ENCODE results near the gene GIPC3.

GIPC3 gene

GRCh38 chr19:3593156-3593555, 7.9 kb downstream of the GIPC3 start:
- H3K36me3 ChIP-seq (ENCODE audit: control insufficient read depth in 2 of 2, insufficient read depth in 2 of 2, low read length in 2 of 2), result no peaks in the 10 kb centered on the region
- no peak overlapping the region for H3K9ac ChIP-seq (ENCODE audit: low read length in 2 of 2)
- no peak overlapping the region for H3K27ac ChIP-seq (ENCODE audit: low read length)
- H3K4me3 ChIP-seq (ENCODE audit: low read length in 2 of 2), result no peak overlapping the region
- no peaks in the 10 kb centered on the region for H3K4me1 ChIP-seq (ENCODE audit: control insufficient read depth, insufficient read depth, low read length)
- no peaks in the 10 kb centered on the region for H3K27me3 ChIP-seq (ENCODE audit: control insufficient read depth in 1 of 2, insufficient read depth in 2 of 2, low read length in 2 of 2)
- H3K9me3 ChIP-seq (ENCODE audit: control insufficient read depth in 2 of 2, low read length in 2 of 2), result no peaks in the 10 kb centered on the region

DNA sequence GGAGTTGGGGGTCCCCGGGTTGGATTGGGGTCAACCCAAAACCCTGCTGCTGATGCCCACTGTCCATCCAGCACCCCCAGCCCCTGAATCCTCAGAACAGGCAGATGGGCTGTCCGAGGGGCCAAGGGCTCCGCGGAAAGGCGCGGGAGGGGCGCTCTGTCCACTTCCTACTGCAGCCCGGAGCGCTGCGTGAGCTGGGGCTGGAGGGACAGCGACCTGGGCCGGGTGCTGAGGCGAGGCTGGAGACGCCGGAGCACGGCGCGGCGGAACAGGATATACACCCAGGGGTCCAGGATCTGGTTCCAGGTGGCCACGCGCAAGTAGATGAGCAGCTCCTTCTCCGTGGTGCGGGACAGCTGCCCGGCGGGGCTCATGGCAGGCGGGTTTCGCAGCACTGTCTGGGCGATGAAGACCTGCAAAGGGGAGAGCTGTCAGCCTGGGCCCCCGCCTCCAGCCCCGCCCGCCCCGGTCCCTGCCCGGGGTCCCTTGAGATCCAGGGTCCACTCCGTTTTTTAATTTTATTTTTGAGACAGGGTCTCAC, 10.3 kb downstream of the GIPC3 start:
- H3K9ac ChIP-seq (ENCODE audit: low read length in 2 of 2), result no peak overlapping the region
- H3K4me1 ChIP-seq (ENCODE audit: control insufficient read depth, insufficient read depth, low read length), result no peaks in the 10 kb centered on the region
- H3K36me3 ChIP-seq (ENCODE audit: control insufficient read depth in 2 of 2, insufficient read depth in 2 of 2, low read length in 2 of 2), result no peaks in the 10 kb centered on the region
- no peak overlapping the region for H3K4me3 ChIP-seq (ENCODE audit: low read length in 2 of 2)
- H3K27me3 ChIP-seq (ENCODE audit: control insufficient read depth in 1 of 2, insufficient read depth in 2 of 2, low read length in 2 of 2), result no peaks in the 10 kb centered on the region
- no peak overlapping the region for H3K27ac ChIP-seq (ENCODE audit: low read length)
- H3K9me3 ChIP-seq (ENCODE audit: control insufficient read depth in 2 of 2, low read length in 2 of 2), result no peaks in the 10 kb centered on the region

DNA sequence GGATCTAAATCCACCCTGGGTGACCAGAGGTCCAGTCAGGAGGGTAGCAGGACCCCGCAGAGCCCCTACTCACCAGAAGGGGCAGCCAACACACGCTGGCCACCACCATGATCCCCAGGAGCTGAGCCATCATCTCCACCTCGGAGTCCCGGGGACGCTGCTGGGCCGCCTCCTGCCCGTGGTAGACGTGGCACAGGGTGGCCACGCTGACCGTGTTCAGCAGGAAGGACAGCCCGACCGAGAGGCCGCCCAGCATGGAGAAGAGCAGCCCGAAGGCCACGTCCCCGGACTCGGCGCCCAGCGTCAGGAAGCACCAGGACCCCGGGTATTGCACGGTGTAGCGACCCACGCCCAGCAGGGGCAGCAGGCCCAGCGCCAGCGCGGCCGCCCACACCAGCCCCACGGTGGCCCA, 14.5 kb downstream of the GIPC3 start:
- H3K27ac ChIP-seq (ENCODE audit: low read length), result no peak overlapping the region
- H3K4me1 ChIP-seq (ENCODE audit: control insufficient read depth, insufficient read depth, low read length), result peaks cover 8% of the 10 kb centered on the region
- no peaks in the 10 kb centered on the region for H3K27me3 ChIP-seq (ENCODE audit: control insufficient read depth in 1 of 2, insufficient read depth in 2 of 2, low read length in 2 of 2)
- no peaks in the 10 kb centered on the region for H3K9me3 ChIP-seq (ENCODE audit: control insufficient read depth in 2 of 2, low read length in 2 of 2)
- no peak overlapping the region for H3K4me3 ChIP-seq (ENCODE audit: low read length in 2 of 2)
- no peak overlapping the region for H3K9ac ChIP-seq (ENCODE audit: low read length in 2 of 2)
- no peaks in the 10 kb centered on the region for H3K36me3 ChIP-seq (ENCODE audit: control insufficient read depth in 2 of 2, insufficient read depth in 2 of 2, low read length in 2 of 2)

DNA sequence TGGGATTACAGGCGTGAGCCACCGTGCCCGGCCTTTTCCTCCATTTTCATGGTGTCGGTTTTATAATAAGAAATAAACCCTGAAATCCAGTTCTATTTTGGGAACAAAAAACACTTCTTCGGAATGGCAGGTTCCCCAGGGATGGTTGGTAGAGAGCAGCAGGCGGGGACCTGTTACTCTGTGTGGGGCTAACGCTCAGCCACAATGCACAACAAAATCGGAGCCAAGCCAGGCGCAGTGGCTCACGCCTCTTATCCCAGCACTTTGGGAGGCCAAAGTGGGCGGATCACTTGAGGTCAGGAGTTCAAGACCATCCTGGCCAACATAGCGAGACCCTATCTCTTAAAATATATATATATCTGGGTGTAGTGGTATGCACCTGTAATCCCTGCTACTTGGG, 15.7 kb downstream of the GIPC3 start:
- Histone ChIP-seq H3K27me3 (ENCODE audit: control insufficient read depth in 1 of 2, insufficient read depth in 2 of 2, low read length in 2 of 2) (peaks cover 0 to 4% of the 10 kb centered on the region in 2 donors), H3K27ac (ENCODE audit: low read length) (no peak overlapping the region), H3K4me1 (ENCODE audit: control insufficient read depth, insufficient read depth, low read length) (peaks cover 19% of the 10 kb centered on the region), H3K4me3 (ENCODE audit: low read length in 2 of 2) (no peak overlapping the region), H3K9ac (ENCODE audit: low read length in 2 of 2) (no peak overlapping the region), H3K9me3 (ENCODE audit: control insufficient read depth in 2 of 2, low read length in 2 of 2) (no peaks in the 10 kb centered on the region), H3K36me3 (ENCODE audit: control insufficient read depth in 2 of 2, insufficient read depth in 2 of 2, low read length in 2 of 2) (no peaks in the 10 kb centered on the region)

DNA sequence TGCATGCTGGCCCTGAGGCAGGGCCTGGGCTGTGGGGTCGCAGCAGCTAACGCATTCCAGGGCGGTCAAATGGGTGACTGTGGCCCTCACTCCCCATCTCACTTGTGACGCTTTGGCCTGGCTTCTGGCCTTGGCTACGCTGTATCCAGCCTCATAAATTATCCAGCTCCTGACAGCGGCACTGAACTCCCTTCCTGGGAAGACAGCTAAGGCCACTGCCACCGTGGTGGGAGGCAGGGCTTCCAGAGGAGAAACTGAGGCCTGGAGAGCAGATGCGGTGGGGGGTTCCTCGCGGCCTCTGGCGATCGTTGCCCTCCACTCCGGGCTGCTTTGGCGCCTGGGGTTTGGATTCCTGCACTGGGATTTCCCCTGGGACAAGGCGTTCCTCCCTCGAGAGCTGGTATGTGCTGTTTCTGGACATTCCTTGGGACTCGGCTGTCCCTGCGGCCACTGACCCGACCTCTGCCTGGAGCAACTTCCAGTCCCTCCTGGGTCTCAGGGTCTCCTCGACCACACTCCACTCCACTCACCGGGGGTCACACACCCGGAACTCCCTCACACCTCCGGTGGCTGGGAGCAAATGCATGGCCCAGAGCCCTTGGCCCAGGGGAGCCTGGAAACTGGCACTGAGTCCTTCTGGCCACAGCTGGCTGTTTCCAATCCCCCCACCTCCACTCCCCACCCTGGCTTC, 18.0 kb downstream of the GIPC3 start:
- Histone ChIP-seq H3K4me1 (ENCODE audit: control insufficient read depth, insufficient read depth, low read length) (peaks cover 38% of the 10 kb centered on the region), H3K27ac (ENCODE audit: low read length) (peak overlapping the region; percentile 18), H3K9ac (ENCODE audit: low read length in 2 of 2) (no peak overlapping the region), H3K9me3 (ENCODE audit: control insufficient read depth in 2 of 2, low read length in 2 of 2) (no peaks in the 10 kb centered on the region), H3K27me3 (ENCODE audit: control insufficient read depth in 1 of 2, insufficient read depth in 2 of 2, low read length in 2 of 2) (peaks cover 0 to 5% of the 10 kb centered on the region in 2 donors), H3K4me3 (ENCODE audit: low read length in 2 of 2) (no peak overlapping the region), H3K36me3 (ENCODE audit: control insufficient read depth in 2 of 2, insufficient read depth in 2 of 2, low read length in 2 of 2) (no peaks in the 10 kb centered on the region)

DNA sequence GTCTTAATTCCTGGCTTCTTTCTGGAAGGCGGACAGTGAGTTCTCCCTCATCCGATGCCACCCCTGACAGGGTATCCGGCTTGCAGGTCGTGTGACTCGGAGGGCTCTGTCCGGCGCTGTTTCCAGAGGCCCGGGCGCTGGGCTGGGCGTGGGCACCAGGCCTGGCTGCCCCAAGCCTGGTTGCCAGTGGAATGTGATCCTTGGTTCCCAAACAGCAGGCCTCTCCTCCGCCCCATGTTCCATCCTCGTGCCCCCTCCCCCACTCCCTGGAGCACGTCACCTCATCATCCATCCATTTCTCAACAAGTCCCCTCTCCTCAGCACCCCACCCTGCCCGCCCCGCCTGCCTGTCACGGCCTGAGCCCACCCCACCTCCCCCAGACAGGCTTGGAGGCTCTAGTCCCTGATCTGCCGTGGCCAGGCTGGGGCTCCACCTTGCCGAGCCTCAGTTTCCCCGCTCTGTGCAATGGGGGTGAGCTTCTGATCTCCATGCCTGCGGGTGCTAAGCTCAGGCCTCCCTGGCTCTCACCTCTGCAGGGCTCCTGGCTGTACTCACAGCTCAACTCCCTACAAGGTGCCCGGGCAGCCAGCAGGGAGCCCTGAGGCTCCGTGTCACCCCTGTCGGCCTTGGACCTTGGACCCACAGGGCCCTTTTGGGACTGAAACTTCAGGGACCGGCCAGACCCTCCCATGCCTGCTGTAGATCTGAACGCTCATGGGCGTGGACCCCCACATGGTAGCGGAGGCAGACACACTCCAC, 19.1 kb downstream of the GIPC3 start:
- no peak overlapping the region for H3K4me3 ChIP-seq (ENCODE audit: low read length in 2 of 2)
- no peaks in the 10 kb centered on the region for H3K9me3 ChIP-seq (ENCODE audit: control insufficient read depth in 2 of 2, low read length in 2 of 2)
- no peak overlapping the region for H3K9ac ChIP-seq (ENCODE audit: low read length in 2 of 2)
- H3K27me3 ChIP-seq (ENCODE audit: control insufficient read depth in 1 of 2, insufficient read depth in 2 of 2, low read length in 2 of 2), result peaks cover 0 to 5% of the 10 kb centered on the region in 2 donors
- H3K4me1 ChIP-seq (ENCODE audit: control insufficient read depth, insufficient read depth, low read length), result peaks cover 50% of the 10 kb centered on the region
- H3K27ac ChIP-seq (ENCODE audit: low read length), result no peak overlapping the region
- H3K36me3 ChIP-seq (ENCODE audit: control insufficient read depth in 2 of 2, insufficient read depth in 2 of 2, low read length in 2 of 2), result no peaks in the 10 kb centered on the region

DNA sequence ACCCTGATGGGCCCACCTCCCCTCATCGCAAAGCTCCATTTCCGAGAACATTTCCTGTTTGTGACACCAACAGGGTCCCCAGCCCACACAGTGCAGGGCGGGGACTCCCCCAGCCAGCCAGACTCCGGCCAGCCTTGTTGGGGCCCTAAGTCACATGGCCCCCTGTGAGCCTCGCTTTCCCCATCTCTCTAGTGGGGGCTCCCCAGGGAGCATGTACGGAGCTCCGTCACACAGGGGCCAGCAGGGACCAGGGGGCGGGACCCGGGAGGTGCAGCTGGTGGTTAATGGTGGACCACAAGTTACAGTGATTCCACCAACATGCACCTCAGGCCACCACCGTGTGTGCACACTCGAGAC, 19.7 kb downstream of the GIPC3 start:
- Histone ChIP-seq H3K9me3 (ENCODE audit: control insufficient read depth in 2 of 2, low read length in 2 of 2) (no peaks in the 10 kb centered on the region), H3K27me3 (ENCODE audit: control insufficient read depth in 1 of 2, insufficient read depth in 2 of 2, low read length in 2 of 2) (peaks cover 0 to 5% of the 10 kb centered on the region in 2 donors), H3K27ac (ENCODE audit: low read length) (no peak overlapping the region), H3K4me3 (ENCODE audit: low read length in 2 of 2) (peak overlapping the region in 1 of 2 donors; percentile 75), H3K4me1 (ENCODE audit: control insufficient read depth, insufficient read depth, low read length) (peaks cover 54% of the 10 kb centered on the region), H3K9ac (ENCODE audit: low read length in 2 of 2) (no peak overlapping the region), H3K36me3 (ENCODE audit: control insufficient read depth in 2 of 2, insufficient read depth in 2 of 2, low read length in 2 of 2) (no peaks in the 10 kb centered on the region)

DNA sequence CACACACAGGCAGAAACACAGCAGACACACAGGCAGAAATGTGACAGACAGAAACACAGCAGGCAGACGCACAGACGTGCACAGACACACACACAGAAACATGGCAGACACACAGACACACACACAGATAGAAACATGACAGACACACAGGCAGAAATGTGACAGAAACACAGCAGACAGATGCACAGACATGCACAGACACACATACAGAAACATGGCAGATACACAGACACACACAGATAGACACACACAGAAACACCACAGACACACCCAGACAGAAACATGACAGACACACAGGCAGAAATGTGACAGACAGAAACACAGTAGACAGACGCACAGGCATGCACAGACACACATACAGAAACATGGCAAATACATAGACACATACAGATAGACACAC, 20.1 kb downstream of the GIPC3 start:
- Histone ChIP-seq H3K4me3 (ENCODE audit: low read length in 2 of 2) (peak overlapping the region in 1 of 2 donors; percentile 75), H3K9me3 (ENCODE audit: control insufficient read depth in 2 of 2, low read length in 2 of 2) (no peaks in the 10 kb centered on the region), H3K36me3 (ENCODE audit: control insufficient read depth in 2 of 2, insufficient read depth in 2 of 2, low read length in 2 of 2) (no peaks in the 10 kb centered on the region), H3K9ac (ENCODE audit: low read length in 2 of 2) (peak overlapping the region in 1 of 2 donors; percentile 55), H3K4me1 (ENCODE audit: control insufficient read depth, insufficient read depth, low read length) (peaks cover 54% of the 10 kb centered on the region), H3K27me3 (ENCODE audit: control insufficient read depth in 1 of 2, insufficient read depth in 2 of 2, low read length in 2 of 2) (peaks cover 0 to 5% of the 10 kb centered on the region in 2 donors), H3K27ac (ENCODE audit: low read length) (no peak overlapping the region)

- peaks cover 54% of the 10 kb centered on the region for H3K4me1 ChIP-seq (ENCODE audit: control insufficient read depth, insufficient read depth, low read length)
- H3K27ac ChIP-seq (ENCODE audit: low read length), result no peak overlapping the region
Observed at GRCh38 chr19:3605770-3606169, 20.5 kb downstream of the GIPC3 start.

DNA sequence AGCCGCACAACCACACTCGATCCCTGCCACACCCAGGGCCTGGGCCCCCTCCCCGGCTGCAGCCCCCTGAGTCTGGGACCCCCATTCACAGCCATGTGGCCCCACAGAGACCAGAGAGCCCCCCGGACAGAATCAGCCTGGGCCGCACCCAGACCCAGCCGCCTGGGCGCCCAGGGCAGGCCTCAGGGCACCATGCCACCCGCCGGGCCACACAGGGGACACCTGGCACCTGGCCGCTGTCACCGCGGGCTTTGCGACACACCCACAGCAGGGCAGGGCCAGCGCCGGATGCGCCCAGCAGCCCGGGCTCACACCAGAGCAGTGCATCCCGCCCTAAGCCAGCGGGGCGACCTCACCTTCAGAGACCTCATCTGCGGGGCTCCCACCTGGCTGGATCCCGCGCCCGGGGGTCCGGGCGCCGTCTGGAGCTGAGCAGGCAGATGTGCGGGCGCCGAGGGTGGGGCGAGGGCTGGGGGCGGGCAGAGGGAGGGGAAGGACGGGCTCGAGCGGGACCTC, 21.0 kb downstream of the GIPC3 start:
- H3K9ac ChIP-seq (ENCODE audit: low read length in 2 of 2), result peak overlapping the region in 1 of 2 donors; percentile 55
- peaks cover 54% of the 10 kb centered on the region for H3K4me1 ChIP-seq (ENCODE audit: control insufficient read depth, insufficient read depth, low read length)
- H3K4me3 ChIP-seq (ENCODE audit: low read length in 2 of 2), result peak overlapping the region; percentile 57 to 75
- no peaks in the 10 kb centered on the region for H3K9me3 ChIP-seq (ENCODE audit: control insufficient read depth in 2 of 2, low read length in 2 of 2)
- H3K27ac ChIP-seq (ENCODE audit: low read length), result no peak overlapping the region
- H3K36me3 ChIP-seq (ENCODE audit: control insufficient read depth in 2 of 2, insufficient read depth in 2 of 2, low read length in 2 of 2), result no peaks in the 10 kb centered on the region
- peaks cover 0 to 5% of the 10 kb centered on the region in 2 donors for H3K27me3 ChIP-seq (ENCODE audit: control insufficient read depth in 1 of 2, insufficient read depth in 2 of 2, low read length in 2 of 2)

More at GRCh38 chr19:3605770-3606169, 20.5 kb downstream of the GIPC3 start:
- H3K27me3 ChIP-seq (ENCODE audit: control insufficient read depth in 1 of 2, insufficient read depth in 2 of 2, low read length in 2 of 2), result peaks cover 0 to 5% of the 10 kb centered on the region in 2 donors
- H3K36me3 ChIP-seq (ENCODE audit: control insufficient read depth in 2 of 2, insufficient read depth in 2 of 2, low read length in 2 of 2), result no peaks in the 10 kb centered on the region
- H3K9me3 ChIP-seq (ENCODE audit: control insufficient read depth in 2 of 2, low read length in 2 of 2), result no peaks in the 10 kb centered on the region
- peak overlapping the region in 1 of 2 donors; percentile 55 for H3K9ac ChIP-seq (ENCODE audit: low read length in 2 of 2)
- H3K4me3 ChIP-seq (ENCODE audit: low read length in 2 of 2), result peak overlapping the region; percentile 26 to 75

All from stomach smooth muscle (tissue), 2 donors.